Measurements from ENCODE around the gene NAA80.

The NAA80 gene

GRCh38 chr3:50341537-50341936 lies 42.3 kb upstream of the NAA80 start:
- DNase-seq (ENCODE audit: low spot score) = no peak
- TF ChIP-seq, protein P1, sequence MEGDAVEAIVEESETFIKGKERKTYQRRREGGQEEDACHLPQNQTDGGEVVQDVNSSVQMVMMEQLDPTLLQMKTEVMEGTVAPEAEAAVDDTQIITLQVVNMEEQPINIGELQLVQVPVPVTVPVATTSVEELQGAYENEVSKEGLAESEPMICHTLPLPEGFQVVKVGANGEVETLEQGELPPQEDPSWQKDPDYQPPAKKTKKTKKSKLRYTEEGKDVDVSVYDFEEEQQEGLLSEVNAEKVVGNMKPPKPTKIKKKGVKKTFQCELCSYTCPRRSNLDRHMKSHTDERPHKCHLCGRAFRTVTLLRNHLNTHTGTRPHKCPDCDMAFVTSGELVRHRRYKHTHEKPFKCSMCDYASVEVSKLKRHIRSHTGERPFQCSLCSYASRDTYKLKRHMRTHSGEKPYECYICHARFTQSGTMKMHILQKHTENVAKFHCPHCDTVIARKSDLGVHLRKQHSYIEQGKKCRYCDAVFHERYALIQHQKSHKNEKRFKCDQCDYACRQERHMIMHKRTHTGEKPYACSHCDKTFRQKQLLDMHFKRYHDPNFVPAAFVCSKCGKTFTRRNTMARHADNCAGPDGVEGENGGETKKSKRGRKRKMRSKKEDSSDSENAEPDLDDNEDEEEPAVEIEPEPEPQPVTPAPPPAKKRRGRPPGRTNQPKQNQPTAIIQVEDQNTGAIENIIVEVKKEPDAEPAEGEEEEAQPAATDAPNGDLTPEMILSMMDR (IDR thresholded peaks at IDR 0.05; ENCODE audit: extremely low read depth, missing control alignments) = no peak

GRCh38 chr3:50340448-50341329 lies 41.5 kb upstream of the NAA80 start, which contains the start of gene RASSF1:
Gene RASSF1 (minus strand): TSS chr3:50340836. CDS start chr3:50340805, 31 bp downstream.
- peak; percentile 79 for DNase-seq (ENCODE audit: low spot score)
- TF ChIP-seq, protein P1 (IDR thresholded peaks at IDR 0.05; ENCODE audit: extremely low read depth, missing control alignments) = no peak

DNA sequence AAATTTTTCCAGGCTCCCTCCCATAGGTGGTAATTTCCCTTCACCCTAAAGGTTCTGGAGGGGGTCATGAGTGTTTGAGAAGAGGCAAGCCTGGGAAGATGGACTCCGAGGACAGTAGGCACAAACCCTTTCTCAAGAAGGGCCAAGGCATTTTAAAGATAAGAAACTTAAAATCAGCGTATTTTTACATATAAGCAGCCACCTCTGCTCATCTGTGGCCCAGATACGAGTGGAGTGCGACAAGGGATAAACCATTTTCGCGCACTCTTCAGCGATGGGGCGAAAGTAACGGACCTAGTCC lies 40.9 kb upstream of the NAA80 start:
- no peak for DNase-seq (ENCODE audit: low spot score)
- TF ChIP-seq, protein P1 (IDR thresholded peaks at IDR 0.05; ENCODE audit: extremely low read depth, missing control alignments) = no peak

- TF ChIP-seq, protein P1 (IDR thresholded peaks at IDR 0.05; ENCODE audit: extremely low read depth, missing control alignments) = no peak
- no peak for DNase-seq (ENCODE audit: low spot score)
Observed at GRCh38 chr3:50339485-50340146, 40.4 kb upstream of the NAA80 start.

DNA sequence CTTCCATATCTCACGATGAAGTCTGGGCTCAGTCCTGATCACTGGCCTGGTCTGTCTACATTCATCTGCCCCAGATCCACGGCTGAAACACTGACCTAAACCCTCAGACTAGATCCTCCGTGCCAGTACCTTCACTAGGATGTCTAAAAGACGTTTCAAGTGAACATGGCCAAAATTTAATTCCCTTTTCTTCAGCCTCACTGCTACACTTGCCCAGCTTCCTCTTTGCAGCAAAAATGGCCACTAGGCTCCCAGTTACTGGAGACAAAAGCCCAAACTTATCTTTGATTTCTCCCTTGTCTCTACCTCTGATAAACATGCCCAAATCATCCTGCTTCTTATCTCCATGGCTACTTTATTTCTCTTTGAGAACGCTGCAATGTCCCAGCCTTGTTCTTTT lies 39.8 kb upstream of the NAA80 start:
- no peak for DNase-seq (ENCODE audit: low spot score)
- TF ChIP-seq, protein P1 (IDR thresholded peaks at IDR 0.05; ENCODE audit: extremely low read depth, missing control alignments) = no peak

DNA sequence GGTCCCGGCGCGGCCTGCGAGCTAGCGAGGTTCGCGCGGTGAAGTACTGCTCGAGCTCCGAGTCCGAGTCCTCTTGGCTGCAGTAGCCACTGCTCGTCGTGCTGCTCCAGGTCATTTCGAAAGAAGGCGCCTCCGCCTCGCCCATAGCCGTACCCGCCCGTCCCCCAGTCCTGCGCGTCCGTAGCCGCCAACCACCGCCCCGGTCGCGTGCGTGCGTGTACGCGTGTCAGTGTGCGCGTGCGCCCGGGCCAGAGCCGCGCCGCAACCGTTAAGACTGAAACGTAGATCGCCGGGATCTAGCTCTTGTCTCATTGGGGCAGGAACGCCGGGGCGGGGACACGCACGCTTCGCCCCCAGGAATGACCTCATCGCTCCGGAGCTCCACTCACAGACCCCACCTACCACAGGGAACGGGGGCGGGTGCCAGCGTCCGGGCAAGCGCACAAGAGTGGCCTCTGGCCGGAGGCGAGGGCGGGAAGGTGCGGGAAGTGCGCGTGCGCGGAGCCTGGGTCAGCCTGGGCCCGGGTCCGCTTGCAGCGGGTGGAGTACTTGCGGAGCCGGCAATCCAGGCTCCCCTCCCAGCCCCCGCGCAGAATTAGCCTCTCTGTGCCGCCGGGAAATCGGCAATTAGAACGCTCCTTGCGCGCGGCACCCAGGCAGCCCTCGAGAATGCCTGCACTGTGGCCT lies 38.1 kb upstream of the NAA80 start:
- TF ChIP-seq, protein P1 (IDR thresholded peaks at IDR 0.05; ENCODE audit: extremely low read depth, missing control alignments) = no peak
- DNase-seq (ENCODE audit: low spot score) = peak; percentile 99
